A549 (cell line): Measurements from ENCODE around the gene TRIM3. TPM values are rescaled to one million over a fixed set of nuclear protein-coding genes. Genes with fewer than 3 reads are reported as not detected.

Experiments
- ATAC-seq, 2 experiments: fragments of 200-7000 bp in 1 of 2; fragments of >200 bp in 1 of 2; cut with Nextera tagmentation in 1 of 2; cut with Tn5 transposase in 1 of 2; 3 replicates each; pipeline versions ENCODE4 v1.8.0 to v1.9.1; 2018 to 2020; ENCODE audit warnings: mild to moderate bottlenecking in 1 of 2, moderate library complexity in 1 of 2
- CTCF ChIA-PET: fragments of 300-600 bp; sonication (Branson Sonifier 250); formaldehyde crosslinking; extraction: SDS; loops from one replicate; lab custom pipeline; 2021; ENCODE audit warnings: antibody characterized with exemption, inconsistent platforms; lab: Yijun Ruan, JAX
- POLR2A ChIA-PET: fragments of 350-600 bp; formaldehyde crosslinking; extraction: SDS; loops from one replicate; lab custom pipeline; 2021; ENCODE audit warnings: antibody characterized with exemption, inconsistent platforms; lab: Yijun Ruan, JAX
- DNase-seq, 2 experiments: peaks; one replicate each; pipeline versions ENCODE4 v3.0.0 to v3.0.0-alpha.2; 2011 to 2016; ENCODE audit warnings: low read depth in 1 of 2, low spot score in 1 of 2
- FAIRE-seq: peaks from 2 replicates; lab custom pipeline; 2011; peaks lifted over from hg19 to GRCh38; lab: Jason Lieb, UNC
- H3K27ac ChIP-seq, 2 experiments: fragments of >200 bp; sonication (Bioruptor Twin); formaldehyde crosslinking; 3 replicates each; pipeline ENCODE4 v1.5.1; 2016 to 2017
- H3K4me1 ChIP-seq: fragments of >200 bp; sonication (Bioruptor Twin); formaldehyde crosslinking; 3 replicates; pipeline ENCODE4 v1.6.1; 2016
- H3K4me2 ChIP-seq: fragments of >200 bp; sonication (Bioruptor Twin); formaldehyde crosslinking; 3 replicates; pipeline ENCODE4 v1.6.1; 2016
- H3K4me3 ChIP-seq: fragments of >200 bp; sonication (Bioruptor Twin); formaldehyde crosslinking; 3 replicates; pipeline ENCODE4 v1.5.1; 2016
- H3K9me3 ChIP-seq: fragments of >200 bp; sonication (Bioruptor Twin); formaldehyde crosslinking; 3 replicates; pipeline ENCODE4 v1.6.1; 2016
- CHD4 ChIP-seq: fragments of 200-600 bp; sonication (generic); IDR thresholded peaks from 2 replicates; pipeline ENCODE4 v1.6.1; 2016; ENCODE audit warnings: antibody characterized with exemption, mild to moderate bottlenecking, borderline replicate concordance
- ESRRA ChIP-seq: fragments of 150-350 bp; IDR thresholded peaks from 2 replicates; pipeline ENCODE4 v1.6.1; 2014; ENCODE audit warnings: mild to moderate bottlenecking, low read length, borderline replicate concordance
- FOSL2 ChIP-seq, 2 experiments: fragments of 450-650 bp in 1 of 2; fragments of >200 bp in 1 of 2; sonication (Bioruptor Twin) in 1 of 2; formaldehyde crosslinking; IDR thresholded peaks; 2 replicates each; pipeline versions ENCODE4 v1.5.0 to v1.6.1; 2016 to 2020; ENCODE audit warnings: mild to moderate bottlenecking in 1 of 2, moderate library complexity in 1 of 2
- HDAC2 ChIP-seq: fragments of 200-600 bp; sonication (generic); IDR thresholded peaks from 2 replicates; pipeline ENCODE4 v1.6.1; 2016
- HOXB5 ChIP-seq: fragments of 250-450 bp; sonication (Bioruptor Pico); IDR thresholded peaks from 2 replicates; pipeline ENCODE4 v1.5.0; 2020; ENCODE audit warnings: mild to moderate bottlenecking, moderate library complexity
- JUN ChIP-seq, 2 experiments: fragments of >200 bp; sonication (Bioruptor Twin); formaldehyde crosslinking; IDR thresholded peaks; 2 replicates in 1 of 2; 3 replicates in 1 of 2; pipeline ENCODE4 v1.6.1; 2016 to 2017
- JUNB ChIP-seq: fragments of >200 bp; sonication (Bioruptor Twin); formaldehyde crosslinking; IDR thresholded peaks from 2 replicates; pipeline ENCODE4 v1.6.1; 2016
- KDM1A ChIP-seq: fragments of 200-600 bp; sonication (generic); IDR thresholded peaks from 2 replicates; pipeline ENCODE4 v1.6.1; 2016; ENCODE audit warnings: low read depth, mild to moderate bottlenecking
- NPAS2 ChIP-seq: fragments of 250-450 bp; sonication (Bioruptor Pico); IDR thresholded peaks from 2 replicates; pipeline ENCODE4 v1.8.0; 2022; ENCODE audit warnings: mild to moderate bottlenecking, moderate library complexity, borderline replicate concordance
- POLR2A ChIP-seq: IDR thresholded peaks from 2 replicates; pipeline ENCODE4 v1.6.1; 2012; ENCODE audit warnings: mild to moderate bottlenecking, low read length
- RAD21 ChIP-seq, 2 experiments: fragments of >200 bp in 1 of 2; sonication (Bioruptor Twin) in 1 of 2; formaldehyde crosslinking in 1 of 2; IDR thresholded peaks in 1 of 2; conservative IDR thresholded peaks in 1 of 2; 2 replicates in 1 of 2; 3 replicates in 1 of 2; pipeline ENCODE4 v1.6.1; 2012 to 2018; ENCODE audit warnings: inconsistent platforms in 1 of 2
- RCOR1 ChIP-seq: fragments of 150-350 bp; IDR thresholded peaks from 2 replicates; pipeline ENCODE4 v1.6.1; 2014; ENCODE audit warnings: antibody characterized with exemption, low read length, low read depth
- RFX5 ChIP-seq: fragments of 450-650 bp; IDR thresholded peaks from 2 replicates; pipeline ENCODE4 v1.7.1; 2014; ENCODE audit warnings: antibody characterized with exemption, mild to moderate bottlenecking, moderate library complexity
- RNF2 ChIP-seq: fragments of 200-600 bp; sonication (generic); IDR thresholded peaks from 2 replicates; pipeline ENCODE4 v1.6.1; 2016; ENCODE audit warnings: low read depth, mild to moderate bottlenecking, antibody characterized with exemption, moderate library complexity, borderline replicate concordance
- SMC3 ChIP-seq: fragments of >200 bp; sonication (Bioruptor Twin); formaldehyde crosslinking; IDR thresholded peaks from 3 replicates; pipeline ENCODE4 v1.6.1; 2018; ENCODE audit warnings: inconsistent platforms
- TP53 ChIP-seq: fragments of 250-450 bp; sonication (Bioruptor Pico); IDR thresholded peaks from 2 replicates; pipeline ENCODE4 v1.5.0; 2021; ENCODE audit warnings: mild to moderate bottlenecking, moderate library complexity
- ZFP36 ChIP-seq: fragments of 450-650 bp; IDR thresholded peaks from 2 replicates; pipeline ENCODE4 v1.6.1; 2014; ENCODE audit warnings: borderline replicate concordance; ENCODE audit not compliant: partially characterized antibody
- ZNF302 ChIP-seq: fragments of 250-450 bp; sonication (Bioruptor Pico); IDR thresholded peaks from 2 replicates; pipeline ENCODE4 v1.9.0; 2021; ENCODE audit warnings: inconsistent platforms, mild to moderate bottlenecking, moderate library complexity
- ZSCAN20 ChIP-seq: fragments of 250-450 bp; sonication (Bioruptor Pico); IDR thresholded peaks from 2 replicates; pipeline ENCODE4 v1.8.0; 2022; ENCODE audit warnings: mild to moderate bottlenecking, moderate library complexity
- WGBS: methylation state at CpG from one replicate; pipeline ENCODE4 v1.1.6; 2017; ENCODE audit errors: missing lambda C conversion rate; 5-methylcytosine and 5-hydroxymethylcytosine counted together
- polyA plus RNA-seq, 4 experiments: library from polyadenylated mRNA; depleted of rRNA in 3 of 4; stranded (reverse); fragments of >200 nt; fragmentation: RNase III in 1 of 4; extraction: RNeasy Plus Mini Kit Qiagen cat#74134 plus additional on column Dnase treatment in 1 of 4; gene quantifications; 2 replicates in 3 of 4; 3 replicates in 1 of 4; pipeline ENCODE4 v1.2.3, GENCODE V29; 2011 to 2017
- TF ChIP-seq, protein P1 (sequence below): fragments of 250-450 bp; sonication (Bioruptor Pico); IDR thresholded peaks from 2 replicates; pipeline ENCODE4 v1.5.0; 2021; ENCODE audit warnings: mild to moderate bottlenecking, moderate library complexity, borderline replicate concordance
- TF ChIP-seq, protein P2 (sequence below): IDR thresholded peaks from 2 replicates; pipeline ENCODE4 v1.6.1; 2012
- TF ChIP-seq, protein P3 (sequence below): fragments of >200 bp; sonication (Bioruptor Twin); formaldehyde crosslinking; IDR thresholded peaks from 3 replicates; pipeline ENCODE4 v1.5.1; 2016
- TF ChIP-seq, protein P4 (sequence below): fragments of 250-450 bp; sonication (Bioruptor Pico); IDR thresholded peaks from 2 replicates; pipeline ENCODE4 v1.5.0; 2020; ENCODE audit warnings: low read depth, mild to moderate bottlenecking, moderate library complexity
- TF ChIP-seq, protein P5 (sequence below): IDR thresholded peaks from 2 replicates; pipeline ENCODE4 v1.6.1; 2012; ENCODE audit warnings: low read depth, borderline replicate concordance

TRIM3 gene
- polyA plus RNA-seq, 2 of the 4 experiments (the other 2 are of a cell fraction): 10.0 to 17.5 TPM

DNA sequence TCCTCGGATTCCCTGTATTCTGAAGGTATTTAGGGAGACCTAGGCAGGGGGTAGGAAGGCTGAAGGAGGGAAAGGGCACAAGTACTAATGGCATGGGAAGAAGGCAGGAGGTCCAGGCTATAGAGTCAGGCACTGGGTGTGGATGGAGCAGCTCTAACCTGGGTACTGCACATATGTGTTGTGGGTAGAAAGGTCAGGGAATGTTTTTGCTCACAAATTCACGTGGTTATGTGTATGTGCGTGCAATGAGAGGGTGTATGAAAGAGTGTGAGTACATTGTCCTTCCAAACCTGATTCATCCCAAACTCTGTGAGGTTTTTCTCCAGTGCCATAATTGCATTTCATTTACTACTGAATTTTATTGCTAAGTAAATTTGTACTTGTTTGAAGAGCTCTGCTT, 46.5 kb upstream of the TRIM3 start:
- DNase-seq (no peak), FAIRE-seq (no peak), ATAC-seq (no peak)
- Histone ChIP-seq H3K4me2 (no peak overlapping the region), H3K9me3 (no peaks in the 10 kb centered on the region), H3K4me1 (peaks cover 7% of the 10 kb centered on the region; the same call in 1 of the 3 replicates), H3K27ac (no peak overlapping the region), H3K4me3 (no peak overlapping the region)
- ChIA-PET POLR2A (no interaction called here), CTCF (interaction anchor here (1.2 to 2.1 kb wide), 3 partner anchors 11 to 141 kb away, joined by 3 to 14 read pairs (median 6); no protein-coding TSS in a partner anchor)
- TF ChIP-seq JUNB (no peak), ZFP36 (no peak), ESRRA (no peak)
- 89% methylated on average over 3 of the region's 3 CpGs for WGBS

DNA sequence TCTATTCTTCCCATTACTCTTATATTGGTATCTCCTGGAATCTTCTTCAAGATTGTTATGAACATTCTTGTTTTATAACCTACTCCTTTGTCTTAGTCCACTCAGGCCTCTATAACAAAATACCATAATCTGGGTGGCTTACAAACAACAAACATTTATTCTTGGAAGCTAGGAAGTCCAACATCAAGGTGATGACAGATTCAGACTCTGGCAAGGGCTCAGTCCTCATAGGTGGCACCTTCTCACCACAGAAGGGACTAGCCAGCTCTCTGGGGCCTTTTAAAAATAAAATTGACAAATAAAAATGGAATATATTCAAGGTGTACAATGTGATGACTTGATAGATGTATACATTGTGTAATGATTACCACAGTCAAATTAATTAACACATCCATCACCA, 43.1 kb upstream of the TRIM3 start:
- Histone ChIP-seq H3K27ac (no peak overlapping the region), H3K4me2 (no peak overlapping the region), H3K9me3 (no peaks in the 10 kb centered on the region), H3K4me3 (no peak overlapping the region)
- ATAC-seq: no peak
- no peak for DNase-seq
- TF ChIP-seq, protein P1, sequence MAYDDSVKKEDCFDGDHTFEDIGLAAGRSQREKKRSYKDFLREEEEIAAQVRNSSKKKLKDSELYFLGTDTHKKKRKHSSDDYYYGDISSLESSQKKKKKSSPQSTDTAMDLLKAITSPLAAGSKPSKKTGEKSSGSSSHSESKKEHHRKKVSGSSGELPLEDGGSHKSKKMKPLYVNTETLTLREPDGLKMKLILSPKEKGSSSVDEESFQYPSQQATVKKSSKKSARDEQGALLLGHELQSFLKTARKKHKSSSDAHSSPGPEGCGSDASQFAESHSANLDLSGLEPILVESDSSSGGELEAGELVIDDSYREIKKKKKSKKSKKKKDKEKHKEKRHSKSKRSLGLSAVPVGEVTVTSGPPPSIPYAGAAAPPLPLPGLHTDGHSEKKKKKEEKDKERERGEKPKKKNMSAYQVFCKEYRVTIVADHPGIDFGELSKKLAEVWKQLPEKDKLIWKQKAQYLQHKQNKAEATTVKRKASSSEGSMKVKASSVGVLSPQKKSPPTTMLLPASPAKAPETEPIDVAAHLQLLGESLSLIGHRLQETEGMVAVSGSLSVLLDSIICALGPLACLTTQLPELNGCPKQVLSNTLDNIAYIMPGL (CRISPR knock-in tag): no peak
- TF ChIP-seq, protein P2, sequence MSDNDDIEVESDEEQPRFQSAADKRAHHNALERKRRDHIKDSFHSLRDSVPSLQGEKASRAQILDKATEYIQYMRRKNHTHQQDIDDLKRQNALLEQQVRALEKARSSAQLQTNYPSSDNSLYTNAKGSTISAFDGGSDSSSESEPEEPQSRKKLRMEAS: no peak
- TF ChIP-seq, protein P3, sequence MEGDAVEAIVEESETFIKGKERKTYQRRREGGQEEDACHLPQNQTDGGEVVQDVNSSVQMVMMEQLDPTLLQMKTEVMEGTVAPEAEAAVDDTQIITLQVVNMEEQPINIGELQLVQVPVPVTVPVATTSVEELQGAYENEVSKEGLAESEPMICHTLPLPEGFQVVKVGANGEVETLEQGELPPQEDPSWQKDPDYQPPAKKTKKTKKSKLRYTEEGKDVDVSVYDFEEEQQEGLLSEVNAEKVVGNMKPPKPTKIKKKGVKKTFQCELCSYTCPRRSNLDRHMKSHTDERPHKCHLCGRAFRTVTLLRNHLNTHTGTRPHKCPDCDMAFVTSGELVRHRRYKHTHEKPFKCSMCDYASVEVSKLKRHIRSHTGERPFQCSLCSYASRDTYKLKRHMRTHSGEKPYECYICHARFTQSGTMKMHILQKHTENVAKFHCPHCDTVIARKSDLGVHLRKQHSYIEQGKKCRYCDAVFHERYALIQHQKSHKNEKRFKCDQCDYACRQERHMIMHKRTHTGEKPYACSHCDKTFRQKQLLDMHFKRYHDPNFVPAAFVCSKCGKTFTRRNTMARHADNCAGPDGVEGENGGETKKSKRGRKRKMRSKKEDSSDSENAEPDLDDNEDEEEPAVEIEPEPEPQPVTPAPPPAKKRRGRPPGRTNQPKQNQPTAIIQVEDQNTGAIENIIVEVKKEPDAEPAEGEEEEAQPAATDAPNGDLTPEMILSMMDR: no peak
- TF ChIP-seq, all 56 proteins: peak for 0
- FAIRE-seq: no peak
- CTCF ChIA-PET: interaction anchor here (1.3 kb wide), 1 partner anchor 91 kb away, joined by 5 read pairs; no protein-coding TSS in a partner anchor
- POLR2A ChIA-PET: no interaction called here
- H3K4me1 ChIP-seq: no peaks in the 10 kb centered on the region

DNA sequence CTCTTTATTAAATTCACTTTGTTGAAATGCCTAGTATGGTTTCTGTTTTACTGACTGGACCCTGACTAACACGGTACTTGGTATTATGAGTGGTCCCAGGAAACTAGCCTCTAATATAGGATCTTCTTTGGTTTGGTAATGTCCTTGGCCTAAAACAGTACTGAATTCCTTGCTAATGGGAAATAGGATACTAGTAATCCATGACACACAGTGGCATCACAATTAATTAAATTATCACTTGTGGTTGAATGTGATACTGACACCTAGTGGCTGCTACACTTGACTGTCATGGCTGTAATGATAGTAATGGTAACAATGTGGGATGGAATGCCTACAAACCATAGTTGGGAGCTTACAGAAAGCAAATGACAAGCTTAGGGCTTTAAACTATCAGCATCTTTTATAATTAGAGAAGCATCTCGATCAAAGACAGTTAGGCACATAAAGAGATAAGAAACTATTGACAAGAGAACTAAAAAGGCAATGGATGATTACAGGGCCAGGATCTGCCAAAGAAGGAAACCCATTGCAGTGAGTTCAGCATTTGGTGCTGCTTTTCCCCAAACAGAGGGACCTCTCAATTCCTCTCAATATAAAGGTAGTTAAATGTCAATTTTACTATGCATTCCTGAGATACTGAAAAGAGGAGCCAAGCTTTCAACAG, 32.0 kb upstream of the TRIM3 start:
- WGBS: 51% methylated on average over 2 of the region's 2 CpGs
- peak; percentile 43 to 54 for DNase-seq
- FAIRE-seq: no peak
- Histone ChIP-seq H3K4me1 (no peaks in the 10 kb centered on the region), H3K9me3 (no peaks in the 10 kb centered on the region), H3K4me3 (no peak overlapping the region), H3K27ac (no peak overlapping the region), H3K4me2 (no peak overlapping the region)
- CTCF ChIA-PET: interaction anchor here (0.6 to 9.1 kb wide), 45 partner anchors 8 to 217 kb away, joined by 3 to 140 read pairs (median 4); partner anchors contain the start of genes ARFIP2, DNHD1, HPX and MRPL17
- peak; percentile 72 to 87; a peak in 5 of 6 replicates for ATAC-seq
- POLR2A ChIA-PET: no interaction called here
- TF ChIP-seq POLR2A: no peak
- no peak for TF ChIP-seq NPAS2 (CRISPR knock-in tag)
- TF ChIP-seq RFX5: no peak
- TF ChIP-seq FOSL2 (IDR thresholded peaks at IDR 0.05): no peak
- TF ChIP-seq FOSL2 (CRISPR knock-in tag; IDR thresholded peaks at IDR 0.05): no peak
- no peak for TF ChIP-seq HDAC2
- TF ChIP-seq CHD4: no peak
- TF ChIP-seq ZNF302 (CRISPR knock-in tag): no peak
- TF ChIP-seq ZSCAN20 (CRISPR knock-in tag): no peak
- TF ChIP-seq ESRRA: no peak
- TF ChIP-seq, protein P3: peak; percentile 85
- TF ChIP-seq TP53: no peak
- no peak for TF ChIP-seq RNF2
- TF ChIP-seq SMC3: peak; percentile 66
- TF ChIP-seq JUN (IDR thresholded peaks at IDR 0.05): no peak
- TF ChIP-seq RCOR1: no peak
- TF ChIP-seq KDM1A: no peak
- TF ChIP-seq, protein P4, sequence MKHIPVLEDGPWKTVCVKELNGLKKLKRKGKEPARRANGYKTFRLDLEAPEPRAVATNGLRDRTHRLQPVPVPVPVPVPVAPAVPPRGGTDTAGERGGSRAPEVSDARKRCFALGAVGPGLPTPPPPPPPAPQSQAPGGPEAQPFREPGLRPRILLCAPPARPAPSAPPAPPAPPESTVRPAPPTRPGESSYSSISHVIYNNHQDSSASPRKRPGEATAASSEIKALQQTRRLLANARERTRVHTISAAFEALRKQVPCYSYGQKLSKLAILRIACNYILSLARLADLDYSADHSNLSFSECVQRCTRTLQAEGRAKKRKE (CRISPR knock-in tag): no peak
- TF ChIP-seq HOXB5 (CRISPR knock-in tag): no peak
- peak; percentile 55 to 60 for TF ChIP-seq RAD21 (conservative IDR thresholded peaks at IDR 0.05 in 1 of 2, IDR thresholded peaks at IDR 0.05 in 1 of 2)
- TF ChIP-seq, protein P5, sequence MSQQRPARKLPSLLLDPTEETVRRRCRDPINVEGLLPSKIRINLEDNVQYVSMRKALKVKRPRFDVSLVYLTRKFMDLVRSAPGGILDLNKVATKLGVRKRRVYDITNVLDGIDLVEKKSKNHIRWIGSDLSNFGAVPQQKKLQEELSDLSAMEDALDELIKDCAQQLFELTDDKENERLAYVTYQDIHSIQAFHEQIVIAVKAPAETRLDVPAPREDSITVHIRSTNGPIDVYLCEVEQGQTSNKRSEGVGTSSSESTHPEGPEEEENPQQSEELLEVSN: no peak
